HL-60 (cell line): Measurements from ENCODE around the gene CRYBA2.

Experiments
- CTCF ChIP-seq: IDR thresholded peaks from one replicate; pipeline ENCODE4 v1.5.1; 2011; ENCODE audit warnings: low read length, control low read depth, inconsistent platforms; ENCODE audit not compliant: insufficient read depth
- GABPA ChIP-seq: IDR thresholded peaks from 2 replicates; pipeline ENCODE4 v1.6.1; 2012; ENCODE audit warnings: low read depth

DNA sequence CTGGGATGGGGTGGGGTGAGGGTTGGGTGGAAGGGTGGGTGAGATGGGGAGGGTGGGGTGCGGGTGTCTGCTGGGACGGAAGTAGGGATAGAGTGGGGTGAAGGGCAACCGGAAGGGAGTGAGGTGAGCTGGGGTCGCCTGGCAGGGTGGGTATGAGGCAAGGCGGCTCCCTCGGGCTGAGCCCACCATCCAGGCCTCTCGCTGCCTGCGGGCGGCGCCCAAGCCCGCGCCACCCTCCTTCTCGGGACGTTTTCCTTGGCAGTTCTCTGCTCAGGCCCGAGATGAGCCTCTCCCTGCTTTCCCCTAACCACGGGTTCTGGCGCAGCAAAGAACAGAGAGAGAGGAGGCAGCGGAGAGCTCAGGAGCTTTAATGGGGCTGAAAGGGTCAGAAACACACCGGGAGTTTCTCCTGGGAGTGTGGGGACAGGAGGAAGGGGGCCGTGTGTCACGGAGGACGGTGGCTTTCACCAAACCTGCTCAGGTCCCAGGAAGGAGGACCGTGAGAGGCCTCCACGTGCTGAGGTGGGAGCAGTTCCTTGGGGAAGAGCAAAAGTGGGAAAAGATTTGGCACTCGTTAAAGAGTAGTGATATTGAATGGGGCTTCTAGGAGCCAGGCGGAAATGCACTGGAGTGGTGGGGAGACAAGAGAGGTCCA, 12.4 kb downstream of the CRYBA2 start:
- TF ChIP-seq CTCF (no peak), GABPA (no peak)
